ENCODE data around the gene RGS6. TPM values are rescaled to one million over a fixed set of nuclear protein-coding genes. Genes with fewer than 3 reads are reported as not detected.

Gene RGS6
- total RNA-seq, 1 donor from 2014 or later, result 2.8 TPM

- no peaks in the 10 kb centered on the region for H3K9me3 Mint-ChIP-seq
- TF ChIP-seq CTCF (conservative IDR thresholded peaks at IDR 0.05), result no peak
- H3K27ac Mint-ChIP-seq (ENCODE audit: unreplicated experiment), result no peak overlapping the region
- no peak for DNase-seq (ENCODE audit: low read depth, low spot score)
- peaks cover 6% of the 10 kb centered on the region for H3K4me1 Mint-ChIP-seq
- no peaks in the 10 kb centered on the region for H3K27me3 Mint-ChIP-seq (ENCODE audit: low read depth)
- no peaks in the 10 kb centered on the region for H3K36me3 Mint-ChIP-seq (ENCODE audit: low read depth)
- H3K4me3 Mint-ChIP-seq, result no peak overlapping the region
Measured at GRCh38 chr14:72215080-72215479, 282.9 kb downstream of the RGS6 start.

- Mint-ChIP-seq H3K9me3 (peaks cover 15% of the 10 kb centered on the region), H3K27ac (ENCODE audit: unreplicated experiment) (no peak overlapping the region), H3K36me3 (ENCODE audit: low read depth) (no peaks in the 10 kb centered on the region), H3K4me1 (peaks cover 6% of the 10 kb centered on the region), H3K4me3 (no peak overlapping the region), H3K27me3 (ENCODE audit: low read depth) (no peaks in the 10 kb centered on the region)
- no peak for TF ChIP-seq CTCF (conservative IDR thresholded peaks at IDR 0.05)
- DNase-seq (ENCODE audit: low read depth, low spot score), result no peak
Measured at GRCh38 chr14:72217135-72217534, 284.9 kb downstream of the RGS6 start.

- Mint-ChIP-seq H3K4me1 (no peaks in the 10 kb centered on the region), H3K9me3 (peaks cover 18% of the 10 kb centered on the region), H3K36me3 (ENCODE audit: low read depth) (no peaks in the 10 kb centered on the region), H3K27me3 (ENCODE audit: low read depth) (no peaks in the 10 kb centered on the region), H3K27ac (ENCODE audit: unreplicated experiment) (no peak overlapping the region), H3K4me3 (no peak overlapping the region)
- TF ChIP-seq CTCF (conservative IDR thresholded peaks at IDR 0.05), result no peak
- no peak for DNase-seq (ENCODE audit: low read depth, low spot score)
Measured at GRCh38 chr14:72222046-72222445, 289.8 kb downstream of the RGS6 start.

GRCh38 chr14:72236629-72237028, 304.4 kb downstream of the RGS6 start:
- TF ChIP-seq CTCF (conservative IDR thresholded peaks at IDR 0.05), result no peak
- Mint-ChIP-seq H3K4me3 (no peak overlapping the region), H3K9me3 (peaks cover 1% of the 10 kb centered on the region), H3K4me1 (no peaks in the 10 kb centered on the region), H3K27ac (ENCODE audit: unreplicated experiment) (no peak overlapping the region), H3K27me3 (ENCODE audit: low read depth) (peaks cover 2% of the 10 kb centered on the region), H3K36me3 (ENCODE audit: low read depth) (no peaks in the 10 kb centered on the region)
- no peak for DNase-seq (ENCODE audit: low read depth, low spot score)

GRCh38 chr14:72237722-72238666, 305.8 kb downstream of the RGS6 start:
- Mint-ChIP-seq H3K27me3 (ENCODE audit: low read depth) (peaks cover 2% of the 10 kb centered on the region), H3K4me3 (no peak overlapping the region), H3K9me3 (no peaks in the 10 kb centered on the region), H3K4me1 (no peaks in the 10 kb centered on the region), H3K36me3 (ENCODE audit: low read depth) (no peaks in the 10 kb centered on the region), H3K27ac (ENCODE audit: unreplicated experiment) (peak overlapping the region; percentile 62)
- no peak for TF ChIP-seq CTCF (conservative IDR thresholded peaks at IDR 0.05)
- no peak for DNase-seq (ENCODE audit: low read depth, low spot score)

All from neural crest cell (in vitro differentiated cells).